ENCODE results near the gene FMNL1.

DNA sequence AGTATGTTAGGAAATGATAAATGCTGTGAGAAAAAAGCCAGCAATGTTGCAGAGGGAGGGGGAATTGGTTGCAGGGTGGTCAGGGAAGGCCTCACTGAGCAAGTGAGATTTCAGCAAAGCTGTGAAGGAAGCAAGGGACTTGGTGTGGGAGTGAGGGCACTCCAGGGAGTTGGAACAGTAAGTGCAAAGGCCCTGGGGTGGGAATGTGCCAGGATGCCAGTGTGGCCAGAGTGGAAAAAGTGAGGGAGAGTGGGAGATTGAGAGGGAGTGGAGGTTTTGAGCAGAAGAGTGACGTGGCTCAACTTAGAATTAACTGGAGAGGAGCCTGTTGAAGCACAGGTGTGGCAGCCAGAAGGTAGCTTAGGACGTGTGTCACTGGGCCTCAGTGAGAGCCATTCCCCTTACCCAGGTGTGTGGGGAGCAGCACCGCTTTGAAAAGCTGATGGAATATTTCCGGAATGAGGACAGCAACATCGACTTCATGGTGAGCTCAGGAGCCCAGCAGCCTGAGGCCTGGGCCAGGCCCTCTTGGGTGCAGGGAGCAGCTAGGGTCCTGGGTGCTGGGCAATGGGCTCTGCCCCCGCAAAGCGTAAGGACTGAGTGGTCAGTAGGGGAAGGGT lies 16.6 kb downstream of the FMNL1 start:
- TF ChIP-seq, protein P1, sequence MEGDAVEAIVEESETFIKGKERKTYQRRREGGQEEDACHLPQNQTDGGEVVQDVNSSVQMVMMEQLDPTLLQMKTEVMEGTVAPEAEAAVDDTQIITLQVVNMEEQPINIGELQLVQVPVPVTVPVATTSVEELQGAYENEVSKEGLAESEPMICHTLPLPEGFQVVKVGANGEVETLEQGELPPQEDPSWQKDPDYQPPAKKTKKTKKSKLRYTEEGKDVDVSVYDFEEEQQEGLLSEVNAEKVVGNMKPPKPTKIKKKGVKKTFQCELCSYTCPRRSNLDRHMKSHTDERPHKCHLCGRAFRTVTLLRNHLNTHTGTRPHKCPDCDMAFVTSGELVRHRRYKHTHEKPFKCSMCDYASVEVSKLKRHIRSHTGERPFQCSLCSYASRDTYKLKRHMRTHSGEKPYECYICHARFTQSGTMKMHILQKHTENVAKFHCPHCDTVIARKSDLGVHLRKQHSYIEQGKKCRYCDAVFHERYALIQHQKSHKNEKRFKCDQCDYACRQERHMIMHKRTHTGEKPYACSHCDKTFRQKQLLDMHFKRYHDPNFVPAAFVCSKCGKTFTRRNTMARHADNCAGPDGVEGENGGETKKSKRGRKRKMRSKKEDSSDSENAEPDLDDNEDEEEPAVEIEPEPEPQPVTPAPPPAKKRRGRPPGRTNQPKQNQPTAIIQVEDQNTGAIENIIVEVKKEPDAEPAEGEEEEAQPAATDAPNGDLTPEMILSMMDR (IDR thresholded peaks at IDR 0.05), result no peak
- TF ChIP-seq POLR2A (IDR thresholded peaks at IDR 0.05), result no peak

Data from body of pancreas (tissue), 4 donors.